ENCODE results near the gene FAM89A. TPM values are rescaled to one million over a fixed set of nuclear protein-coding genes. Genes with fewer than 3 reads are reported as not detected.
A peak's percentile ranks its signal among the peaks of the same experiment; 100 is the strongest.

FAM89A gene
- total and polyA plus RNA-seq, 9 of the 15 experiments (the other 6 are each of a cell fraction or from before 2014, with no cell fraction given), result 8.7 to 66.2 (median 43.3) TPM

DNA sequence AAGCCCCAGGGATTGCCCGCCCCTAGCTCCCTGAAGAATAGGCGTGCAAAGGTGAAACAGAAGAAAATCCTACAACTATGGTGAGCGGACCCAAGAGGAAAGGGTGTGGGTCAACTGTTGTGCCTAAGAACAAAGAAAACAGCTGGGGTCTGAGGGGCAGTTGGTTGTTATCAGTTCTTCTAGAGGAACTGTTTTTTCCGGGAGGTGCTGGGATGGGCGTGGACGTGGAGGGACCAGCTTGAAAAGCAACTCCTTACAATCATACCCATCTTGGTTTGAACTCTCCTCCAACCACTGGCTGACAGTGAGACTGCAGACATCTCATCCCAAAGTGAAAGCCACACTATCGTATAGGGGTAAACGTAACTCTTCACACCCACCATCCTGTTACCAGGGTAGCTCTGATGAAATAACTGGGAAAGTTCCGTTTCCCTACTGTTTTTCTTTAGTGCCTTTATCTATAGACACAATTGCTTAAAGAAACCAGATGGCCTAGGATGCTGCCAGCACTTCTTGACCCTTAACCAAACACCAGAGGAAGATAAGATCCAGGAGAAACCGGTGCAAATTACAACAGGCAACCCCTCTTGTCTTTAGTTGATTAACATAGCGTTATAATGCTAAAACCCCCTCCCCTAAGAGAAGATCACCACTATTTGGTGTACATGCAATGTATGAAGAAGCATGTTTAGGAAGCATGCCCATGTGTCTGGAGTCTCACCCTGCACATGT is 25.6 kb upstream of the FAM89A start (continued):
- TF ChIP-seq, protein P1, sequence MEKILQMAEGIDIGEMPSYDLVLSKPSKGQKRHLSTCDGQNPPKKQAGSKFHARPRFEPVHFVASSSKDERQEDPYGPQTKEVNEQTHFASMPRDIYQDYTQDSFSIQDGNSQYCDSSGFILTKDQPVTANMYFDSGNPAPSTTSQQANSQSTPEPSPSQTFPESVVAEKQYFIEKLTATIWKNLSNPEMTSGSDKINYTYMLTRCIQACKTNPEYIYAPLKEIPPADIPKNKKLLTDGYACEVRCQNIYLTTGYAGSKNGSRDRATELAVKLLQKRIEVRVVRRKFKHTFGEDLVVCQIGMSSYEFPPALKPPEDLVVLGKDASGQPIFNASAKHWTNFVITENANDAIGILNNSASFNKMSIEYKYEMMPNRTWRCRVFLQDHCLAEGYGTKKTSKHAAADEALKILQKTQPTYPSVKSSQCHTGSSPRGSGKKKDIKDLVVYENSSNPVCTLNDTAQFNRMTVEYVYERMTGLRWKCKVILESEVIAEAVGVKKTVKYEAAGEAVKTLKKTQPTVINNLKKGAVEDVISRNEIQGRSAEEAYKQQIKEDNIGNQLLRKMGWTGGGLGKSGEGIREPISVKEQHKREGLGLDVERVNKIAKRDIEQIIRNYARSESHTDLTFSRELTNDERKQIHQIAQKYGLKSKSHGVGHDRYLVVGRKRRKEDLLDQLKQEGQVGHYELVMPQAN (IDR thresholded peaks at IDR 0.05; ENCODE audit: borderline replicate concordance), result no peak
- TF ChIP-seq, protein P2, sequence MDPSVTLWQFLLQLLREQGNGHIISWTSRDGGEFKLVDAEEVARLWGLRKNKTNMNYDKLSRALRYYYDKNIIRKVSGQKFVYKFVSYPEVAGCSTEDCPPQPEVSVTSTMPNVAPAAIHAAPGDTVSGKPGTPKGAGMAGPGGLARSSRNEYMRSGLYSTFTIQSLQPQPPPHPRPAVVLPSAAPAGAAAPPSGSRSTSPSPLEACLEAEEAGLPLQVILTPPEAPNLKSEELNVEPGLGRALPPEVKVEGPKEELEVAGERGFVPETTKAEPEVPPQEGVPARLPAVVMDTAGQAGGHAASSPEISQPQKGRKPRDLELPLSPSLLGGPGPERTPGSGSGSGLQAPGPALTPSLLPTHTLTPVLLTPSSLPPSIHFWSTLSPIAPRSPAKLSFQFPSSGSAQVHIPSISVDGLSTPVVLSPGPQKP (CRISPR knock-in tag; IDR thresholded peaks at IDR 0.05), result no peak
- TF ChIP-seq SNRNP70 (optimal IDR thresholded peaks at IDR 0.05; ENCODE audit: low read depth, low read length), result no peak
- no peak for TF ChIP-seq HMG20A (CRISPR knock-in tag; conservative IDR thresholded peaks at IDR 0.05)
- TF ChIP-seq ZNF76 (CRISPR knock-in tag; IDR thresholded peaks at IDR 0.05; ENCODE audit: borderline replicate concordance), result no peak
- no peak for TF ChIP-seq NCOA4 (IDR thresholded peaks at IDR 0.05; ENCODE audit: partially characterized antibody)
- TF ChIP-seq GATAD2A (IDR thresholded peaks at IDR 0.05), result no peak
- TF ChIP-seq ADNP (tag; IDR thresholded peaks at IDR 0.05), result no peak
- 0 out of 2 replicates have a peak, but pooled peaks have one; percentile 12 for TF ChIP-seq ZNF197 (CRISPR knock-in tag; IDR thresholded peaks at IDR 0.05; ENCODE audit: low read depth)
- TF ChIP-seq FOXJ2 (tag; IDR thresholded peaks at IDR 0.05), result no peak
- TF ChIP-seq NR2C1 (IDR thresholded peaks at IDR 0.05), result peak; percentile 59; the same call in 1 of the 2 replicates
- peak; percentile 82 for TF ChIP-seq NR2C1 (tag; IDR thresholded peaks at IDR 0.05)
- TF ChIP-seq HCFC1 (IDR thresholded peaks at IDR 0.05; ENCODE audit: low read depth, low read length), result no peak
- peak; percentile 17 for TF ChIP-seq SMARCB1 (IDR thresholded peaks at IDR 0.05; ENCODE audit: insufficient read length, low read depth)
- TF ChIP-seq EWSR1 (IDR thresholded peaks at IDR 0.05; ENCODE audit: borderline replicate concordance, low read depth, partially characterized antibody), result no peak
- TF ChIP-seq SP2 (IDR thresholded peaks at IDR 0.05; ENCODE audit: extremely low read depth, low read depth, low read length, poor library complexity, severe bottlenecking), result no peak
- peak; percentile 90 for TF ChIP-seq EP300 (IDR thresholded peaks at IDR 0.05; ENCODE audit: low read length)
- TF ChIP-seq SRSF7 (optimal IDR thresholded peaks at IDR 0.05; ENCODE audit: low read depth, low read length), result no peak
- TF ChIP-seq HMG20B (CRISPR knock-in tag; IDR thresholded peaks at IDR 0.05), result no peak
- TF ChIP-seq NCOA6 (IDR thresholded peaks at IDR 0.05), result no peak
- TF ChIP-seq KDM1A (IDR thresholded peaks at IDR 0.05), result peak; percentile 69 to 76; a peak in 3 of 4 replicates
- peak; percentile 86; the same call in 1 of the 2 replicates for TF ChIP-seq ZNF175 (CRISPR knock-in tag; IDR thresholded peaks at IDR 0.05; ENCODE audit: low read depth)
- TF ChIP-seq ZNF239 (CRISPR knock-in tag; IDR thresholded peaks at IDR 0.05), result no peak

All from K562 (cell line).